Measurements from ENCODE around the gene TLE4.

- TF ChIP-seq, protein P1, sequence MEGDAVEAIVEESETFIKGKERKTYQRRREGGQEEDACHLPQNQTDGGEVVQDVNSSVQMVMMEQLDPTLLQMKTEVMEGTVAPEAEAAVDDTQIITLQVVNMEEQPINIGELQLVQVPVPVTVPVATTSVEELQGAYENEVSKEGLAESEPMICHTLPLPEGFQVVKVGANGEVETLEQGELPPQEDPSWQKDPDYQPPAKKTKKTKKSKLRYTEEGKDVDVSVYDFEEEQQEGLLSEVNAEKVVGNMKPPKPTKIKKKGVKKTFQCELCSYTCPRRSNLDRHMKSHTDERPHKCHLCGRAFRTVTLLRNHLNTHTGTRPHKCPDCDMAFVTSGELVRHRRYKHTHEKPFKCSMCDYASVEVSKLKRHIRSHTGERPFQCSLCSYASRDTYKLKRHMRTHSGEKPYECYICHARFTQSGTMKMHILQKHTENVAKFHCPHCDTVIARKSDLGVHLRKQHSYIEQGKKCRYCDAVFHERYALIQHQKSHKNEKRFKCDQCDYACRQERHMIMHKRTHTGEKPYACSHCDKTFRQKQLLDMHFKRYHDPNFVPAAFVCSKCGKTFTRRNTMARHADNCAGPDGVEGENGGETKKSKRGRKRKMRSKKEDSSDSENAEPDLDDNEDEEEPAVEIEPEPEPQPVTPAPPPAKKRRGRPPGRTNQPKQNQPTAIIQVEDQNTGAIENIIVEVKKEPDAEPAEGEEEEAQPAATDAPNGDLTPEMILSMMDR (IDR thresholded peaks at IDR 0.05) = no peak
- no peak for TF ChIP-seq POLR2AphosphoS5 (IDR thresholded peaks at IDR 0.05)
- TF ChIP-seq POLR2A (IDR thresholded peaks at IDR 0.05) = no peak
Observed at GRCh38 chr9:79641070-79641469, 69.3 kb downstream of the TLE4 start.
